HepG2 (cell line): ENCODE measurements around the gene PFKFB2. TPM values are rescaled to one million over a fixed set of nuclear protein-coding genes. Genes with fewer than 3 reads are reported as not detected.

Experiments used
- ATAC-seq: fragments of 200-7000 bp; cut with Tn5 transposase; 3 replicates; pipeline ENCODE4 v1.9.1; 2020; ENCODE audit warnings: mild to moderate bottlenecking, moderate library complexity
- BruUV-seq: library from RNA; stranded (reverse); fragments of 400-500 nt; replicated peaks from 2 replicates; lab custom pipeline; 2021; lab: Mats Ljungman, UMichigan
- CTCF ChIA-PET: fragments of 300-600 bp; formaldehyde crosslinking; extraction: SDS; loops from one replicate; lab custom pipeline; 2021; ENCODE audit warnings: low total read pairs, inconsistent platforms, low intra/inter-chr PET ratio; lab: Yijun Ruan, JAX
- POLR2A ChIA-PET: fragments of 350-600 bp; sonication (Branson Sonifier 250); formaldehyde crosslinking; loops from one replicate; lab custom pipeline; 2020; ENCODE audit warnings: antibody characterized with exemption, inconsistent platforms; lab: Yijun Ruan, JAX
- DNase-seq: peaks from one replicate; pipeline ENCODE4 v3.0.0-alpha.2; 2015; ENCODE audit warnings: low spot score
- FAIRE-seq: peaks from 3 replicates; lab custom pipeline; 2011; peaks lifted over from hg19 to GRCh38; lab: Jason Lieb, UNC
- H2AFZ ChIP-seq: one replicate; pipeline ENCODE4 v1.6.1; 2011; ENCODE audit warnings: low read length, inconsistent platforms
- H3K27ac ChIP-seq: fragments of 300-600 bp; 3 replicates; pipeline ENCODE4 v1.8.0; 2011; ENCODE audit warnings: mixed run types, mild to moderate bottlenecking, mixed read lengths, low read length, inconsistent platforms; ENCODE audit not compliant: insufficient read depth; ENCODE audit errors: extremely low read length
- H3K27me3 ChIP-seq, 2 experiments: fragments of 200-600 bp in 1 of 2; 2 replicates in 1 of 2; 3 replicates in 1 of 2; pipeline versions ENCODE4 v1.6.0 to v1.8.0; 2011; ENCODE audit warnings: low read length in 2 of 2, mild to moderate bottlenecking in 2 of 2, moderate library complexity in 2 of 2, inconsistent platforms in 1 of 2; ENCODE audit not compliant: insufficient read depth in 2 of 2, control insufficient read depth in 1 of 2
- H3K36me3 ChIP-seq, 2 experiments: fragments of 200-600 bp in 1 of 2; replicated peaks in 1 of 2; 2 replicates in 1 of 2; 3 replicates in 1 of 2; pipeline versions ENCODE4 v1.5.1 to v1.8.0; 2011; ENCODE audit warnings: low read length in 2 of 2, inconsistent platforms in 1 of 2; ENCODE audit not compliant: insufficient read depth in 2 of 2, control insufficient read depth in 1 of 2
- H3K4me1 ChIP-seq: 2 replicates; pipeline ENCODE4 v1.5.1; 2012; ENCODE audit warnings: low read length, inconsistent platforms; ENCODE audit not compliant: insufficient read depth
- H3K4me2 ChIP-seq: 2 replicates; pipeline ENCODE4 v1.6.0; 2011; ENCODE audit warnings: low read depth, low read length, inconsistent platforms
- H3K4me3 ChIP-seq, 3 experiments: fragments of 200-600 bp in 1 of 3; sonication (generic), shearing (Covaris generic) in 1 of 3; replicated peaks in 1 of 3; 2 replicates each; pipeline ENCODE4 v1.5.1; 2011 to 2016; ENCODE audit warnings: low read length in 3 of 3, inconsistent platforms in 2 of 3, low read depth in 2 of 3, mild to moderate bottlenecking in 2 of 3, control low read depth in 1 of 3, mixed read lengths in 1 of 3; ENCODE audit not compliant: insufficient read depth in 1 of 3
- H3K79me2 ChIP-seq: one replicate; pipeline ENCODE4 v1.6.1; 2011; ENCODE audit warnings: low read length, inconsistent platforms; ENCODE audit not compliant: insufficient read depth
- H3K9ac ChIP-seq: 2 replicates; pipeline ENCODE4 v1.6.0; 2011; ENCODE audit warnings: mild to moderate bottlenecking, low read depth, low read length, inconsistent platforms; ENCODE audit not compliant: insufficient read depth
- H3K9me3 ChIP-seq: 2 replicates; pipeline ENCODE4 v1.5.1; 2012; ENCODE audit warnings: mild to moderate bottlenecking, low read length
- H4K20me1 ChIP-seq: 2 replicates; pipeline ENCODE4 v1.6.0; 2011; ENCODE audit warnings: inconsistent platforms, mild to moderate bottlenecking, low read length, moderate library complexity; ENCODE audit not compliant: insufficient read depth
- GLI4 ChIP-seq: sonication (generic); formaldehyde crosslinking; IDR thresholded peaks from 2 replicates; pipeline ENCODE4 v1.5.1; 2020; ENCODE audit warnings: missing genetic modification reagents, mild to moderate bottlenecking, moderate library complexity, borderline replicate concordance
- GPN1 ChIP-seq: sonication (generic); formaldehyde crosslinking; IDR thresholded peaks from 2 replicates; pipeline ENCODE4 v1.5.1; 2020; ENCODE audit warnings: missing genetic modification reagents, borderline replicate concordance
- RFX5 ChIP-seq: IDR thresholded peaks from 2 replicates; pipeline ENCODE4 v1.6.1; 2011; ENCODE audit warnings: low read depth, low read length, improper control_type of control experiment
- SALL1 ChIP-seq: sonication (generic); formaldehyde crosslinking; IDR thresholded peaks from 2 replicates; pipeline ENCODE4 v1.8.0; 2022; ENCODE audit warnings: mild to moderate bottlenecking, missing genetic modification reagents
- TOPORS ChIP-seq: sonication (generic); formaldehyde crosslinking; IDR thresholded peaks from 2 replicates; pipeline ENCODE4 v1.8.0; 2023; ENCODE audit warnings: mild to moderate bottlenecking, missing genetic modification reagents
- ZNF282 ChIP-seq: fragments of 450-650 bp; IDR thresholded peaks from 2 replicates; pipeline ENCODE4 v1.6.1; 2018; ENCODE audit not compliant: partially characterized antibody
- WGBS: methylation state at CpG from one replicate; pipeline ENCODE4 v1.1.6; 2017; ENCODE audit warnings: low lambda C conversion rate; 5-methylcytosine and 5-hydroxymethylcytosine counted together
- in situ Hi-C: cut with HindIII; loops from 2 replicates; pipeline ENCODE4 v1.10.0; 2017; ENCODE audit warnings: low pct_unique_long_range_greater_than_20kb; ENCODE audit not compliant: extremely low pct_ligation_motif_present
- intact Hi-C: fragments of 100-400 bp; cut with micrococcal nuclease; formaldehyde crosslinking; loops from one replicate; pipeline ENCODE4 v1.10.0; 2022; ENCODE audit not compliant: unreplicated experiment
- polyA plus RNA-seq, 8 experiments: library from polyadenylated mRNA; depleted of rRNA in 3 of 8; stranded (reverse) in 7 of 8; unstranded in 1 of 8; fragments of >200 nt; fragmentation: Illumina TruSeq in 4 of 8; extraction: Trizol in 4 of 8; gene quantifications; 2 replicates each; pipeline versions ENCODE4 v1.2.1 to v1.2.3, GENCODE V29; 2011 to 2016; ENCODE audit warnings: low read depth in 4 of 8, missing spikeins in 1 of 8, mixed read lengths in 1 of 8; ENCODE audit not compliant: insufficient read depth in 1 of 8
- total RNA-seq, 5 experiments: library from RNA; depleted of rRNA; stranded (reverse); fragments of >200 nt; fragmentation: Illumina TruSeq; extraction: Trizol; gene quantifications; 2 replicates each; pipeline ENCODE4 v1.2.3, GENCODE V29; 2016; ENCODE audit warnings: low read depth in 1 of 5
- TF ChIP-seq, protein P1 (sequence below): sonication (generic); formaldehyde crosslinking; IDR thresholded peaks from 2 replicates; pipeline ENCODE4 v1.5.1; 2020; ENCODE audit warnings: missing genetic modification reagents, mild to moderate bottlenecking, borderline replicate concordance

The PFKFB2 gene
- total and polyA plus RNA-seq, 2 of the 13 experiments (the other 11 are each of a cell fraction or from before 2014, with no cell fraction given) = 4.6 to 10.6 TPM

DNA sequence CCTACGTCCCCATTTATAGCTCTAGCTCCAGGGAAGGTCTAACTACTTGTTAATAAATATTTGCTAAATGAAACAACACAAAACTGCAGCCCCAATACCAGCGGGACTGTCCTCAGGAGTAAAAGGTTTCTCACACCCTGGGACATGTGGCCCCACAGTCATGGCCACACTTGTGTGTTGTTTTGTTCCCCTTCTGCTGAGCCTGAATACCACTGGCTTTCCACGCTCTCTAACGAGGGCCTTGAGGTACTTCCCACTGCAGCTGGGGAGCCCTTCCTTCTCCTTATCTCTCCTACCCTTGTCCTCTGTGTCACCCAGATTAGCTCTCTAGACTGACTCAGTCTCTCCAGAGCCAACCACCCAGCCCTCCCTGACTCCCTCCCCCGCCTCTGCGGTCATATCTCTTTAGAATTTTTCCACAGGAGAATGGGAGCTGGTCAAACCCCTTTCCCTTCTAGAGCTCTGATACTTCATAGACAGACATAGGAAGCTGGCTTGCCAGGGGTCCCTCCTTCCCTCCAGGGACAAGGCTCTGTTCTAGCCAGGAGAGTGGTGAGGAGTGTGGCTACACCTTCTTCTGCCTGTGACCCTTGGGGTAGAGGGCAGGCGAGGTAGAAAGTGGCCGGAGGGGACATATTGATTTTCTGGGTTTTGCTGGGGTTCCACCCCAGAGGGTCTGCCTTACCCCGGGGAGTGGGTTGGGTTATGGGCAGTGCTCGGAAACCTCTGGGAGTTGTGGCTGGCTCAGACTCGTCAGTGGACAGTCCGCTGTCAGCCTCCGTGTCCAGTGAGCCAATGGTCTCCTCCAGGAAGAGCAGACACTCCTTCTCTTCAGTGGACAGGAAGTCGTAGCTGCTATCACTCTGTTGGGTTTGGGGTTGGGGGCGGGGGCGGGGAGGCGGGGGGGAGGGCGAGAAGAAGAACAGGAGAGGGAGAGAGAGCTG, 28.6 kb upstream of the PFKFB2 start:
- Histone ChIP-seq H3K4me3 (no peak overlapping the region), H3K36me3 (no peaks in the 10 kb centered on the region), H3K27me3 (no peaks in the 10 kb centered on the region), H3K4me2 (peak overlapping the region; percentile 66), H2AFZ (no peak overlapping the region), H3K9ac (no peak overlapping the region), H3K79me2 (no peaks in the 10 kb centered on the region), H3K27ac (no peak overlapping the region), H3K9me3 (no peaks in the 10 kb centered on the region), H4K20me1 (no peaks in the 10 kb centered on the region), H3K4me1 (peaks cover 100% of the 10 kb centered on the region)
- CTCF ChIA-PET = no interaction called here
- no peak for DNase-seq
- in situ Hi-C loops = no loop called here
- intact Hi-C loops = no loop called here
- BruUV-seq = no TSS peak
- TF ChIP-seq GLI4 (CRISPR knock-in tag) = 0 out of 2 replicates have a peak, but pooled peaks have one; percentile 54
- TF ChIP-seq SALL1 (CRISPR knock-in tag) = 0 out of 2 replicates have a peak, but pooled peaks have one; percentile 6
- TF ChIP-seq ZNF282 = no peak
- TF ChIP-seq, protein P1, sequence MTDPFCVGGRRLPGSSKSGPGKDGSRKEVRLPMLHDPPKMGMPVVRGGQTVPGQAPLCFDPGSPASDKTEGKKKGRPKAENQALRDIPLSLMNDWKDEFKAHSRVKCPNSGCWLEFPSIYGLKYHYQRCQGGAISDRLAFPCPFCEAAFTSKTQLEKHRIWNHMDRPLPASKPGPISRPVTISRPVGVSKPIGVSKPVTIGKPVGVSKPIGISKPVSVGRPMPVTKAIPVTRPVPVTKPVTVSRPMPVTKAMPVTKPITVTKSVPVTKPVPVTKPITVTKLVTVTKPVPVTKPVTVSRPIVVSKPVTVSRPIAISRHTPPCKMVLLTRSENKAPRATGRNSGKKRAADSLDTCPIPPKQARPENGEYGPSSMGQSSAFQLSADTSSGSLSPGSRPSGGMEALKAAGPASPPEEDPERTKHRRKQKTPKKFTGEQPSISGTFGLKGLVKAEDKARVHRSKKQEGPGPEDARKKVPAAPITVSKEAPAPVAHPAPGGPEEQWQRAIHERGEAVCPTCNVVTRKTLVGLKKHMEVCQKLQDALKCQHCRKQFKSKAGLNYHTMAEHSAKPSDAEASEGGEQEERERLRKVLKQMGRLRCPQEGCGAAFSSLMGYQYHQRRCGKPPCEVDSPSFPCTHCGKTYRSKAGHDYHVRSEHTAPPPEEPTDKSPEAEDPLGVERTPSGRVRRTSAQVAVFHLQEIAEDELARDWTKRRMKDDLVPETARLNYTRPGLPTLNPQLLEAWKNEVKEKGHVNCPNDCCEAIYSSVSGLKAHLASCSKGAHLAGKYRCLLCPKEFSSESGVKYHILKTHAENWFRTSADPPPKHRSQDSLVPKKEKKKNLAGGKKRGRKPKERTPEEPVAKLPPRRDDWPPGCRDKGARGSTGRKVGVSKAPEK (CRISPR knock-in tag) = no peak
- no peak for TF ChIP-seq TOPORS (CRISPR knock-in tag)
- no peak for TF ChIP-seq GPN1 (CRISPR knock-in tag)
- TF ChIP-seq RFX5 = no peak
- ATAC-seq = no peak
- POLR2A ChIA-PET = interaction anchor here (0.8 to 1.9 kb wide), 6 partner anchors 8 to 297 kb away, joined by 3 to 8 read pairs (median 4); partner anchors contain the start of genes C1orf116, CD55 and PFKFB2
- 65% methylated on average over 16 of the region's 18 CpGs for WGBS
- no peak for FAIRE-seq
